Upper lobe of left lung (tissue), 6 donors: Measurements from ENCODE around the gene PRKCE. TPM values are rescaled to one million over a fixed set of nuclear protein-coding genes. Genes with fewer than 3 reads are reported as not detected.

ENCODE experiments used
- ATAC-seq, 2 donors: fragments of 200-7000 bp; cut with Tn5 transposase; one replicate each; pipeline ENCODE4 v1.9.1; 2022; ENCODE audit warnings: mild to moderate bottlenecking in 2 of 2, moderate library complexity in 2 of 2; ENCODE audit not compliant: low FRiP score in 2 of 2
- DNase-seq, 2 donors: peaks; one replicate each; pipeline ENCODE4 v3.0.0-alpha.2; 2019 to 2020
- H3K27ac ChIP-seq, 4 donors: fragments of 200-600 bp; sonication (generic); one replicate each; pipeline ENCODE4 v1.5.1; 2016 to 2019
- H3K27me3 ChIP-seq, 4 donors: fragments of 200-600 bp; sonication (generic); one replicate each; pipeline ENCODE4 v1.5.1; 2017 to 2019
- H3K36me3 ChIP-seq, 4 donors: fragments of 200-600 bp; sonication (generic); one replicate each; pipeline ENCODE4 v1.5.1; 2016 to 2019
- H3K4me1 ChIP-seq, 4 donors: fragments of 200-600 bp; sonication (generic); one replicate each; pipeline ENCODE4 v1.5.1; 2018 to 2019
- H3K4me3 ChIP-seq, 4 donors: fragments of 200-600 bp; sonication (generic); one replicate each; pipeline ENCODE4 v1.5.1; 2017 to 2019; ENCODE audit warnings: mild to moderate bottlenecking in 2 of 4, moderate library complexity in 1 of 4
- H3K9me3 ChIP-seq, 4 donors: fragments of 200-600 bp; sonication (generic); one replicate each; pipeline ENCODE4 v1.5.1; 2018 to 2019
- EP300 ChIP-seq, 4 donors: sonication (generic); formaldehyde crosslinking; IDR thresholded peaks; one replicate each; pipeline ENCODE4 v1.5.1; 2017; ENCODE audit warnings: antibody characterized with exemption in 4 of 4, control low read depth in 2 of 4
- POLR2A ChIP-seq, 4 donors: fragments of 450-650 bp; IDR thresholded peaks; one replicate each; pipeline ENCODE4 v1.5.1; 2016 to 2017; ENCODE audit warnings: antibody characterized with exemption in 4 of 4, mild to moderate bottlenecking in 2 of 4
- POLR2AphosphoS5 ChIP-seq, 2 donors: sonication (generic); formaldehyde crosslinking; IDR thresholded peaks; one replicate each; pipeline ENCODE4 v1.5.1; 2017; ENCODE audit warnings: antibody characterized with exemption in 2 of 2
- WGBS, 2 donors: methylation state at CpG; one replicate each; pipeline ENCODE4 v1.1.5; 2017 to 2018; 5-methylcytosine and 5-hydroxymethylcytosine counted together
- total RNA-seq, 6 donors: library from RNA; depleted of rRNA in 4 of 6; stranded (reverse); fragments of >200 nt in 4 of 6; gene quantifications; one replicate each; pipeline versions ENCODE4 v1.1.0 to v1.2.1, GENCODE V29; 2016 to 2021
- TF ChIP-seq, protein P1 (sequence below), 6 experiments: fragments of 450-650 bp in 4 of 6; fragments of 200-600 bp in 2 of 6; sonication (generic) in 2 of 6; IDR thresholded peaks; one replicate each; pipeline ENCODE4 v1.5.1; 2016 to 2019; ENCODE audit warnings: antibody characterized with exemption in 6 of 6
- donor health status: DM: no; HTN: no; CAD: no; lungs with moderate emphysema.
- donor health status: DM: no; HTN: yes; CAD: no; lungs with severe emphysema.

Gene PRKCE
- total RNA-seq, 6 donors from 2014 or later = 54.9 to 124 (median 75.6) TPM

DNA sequence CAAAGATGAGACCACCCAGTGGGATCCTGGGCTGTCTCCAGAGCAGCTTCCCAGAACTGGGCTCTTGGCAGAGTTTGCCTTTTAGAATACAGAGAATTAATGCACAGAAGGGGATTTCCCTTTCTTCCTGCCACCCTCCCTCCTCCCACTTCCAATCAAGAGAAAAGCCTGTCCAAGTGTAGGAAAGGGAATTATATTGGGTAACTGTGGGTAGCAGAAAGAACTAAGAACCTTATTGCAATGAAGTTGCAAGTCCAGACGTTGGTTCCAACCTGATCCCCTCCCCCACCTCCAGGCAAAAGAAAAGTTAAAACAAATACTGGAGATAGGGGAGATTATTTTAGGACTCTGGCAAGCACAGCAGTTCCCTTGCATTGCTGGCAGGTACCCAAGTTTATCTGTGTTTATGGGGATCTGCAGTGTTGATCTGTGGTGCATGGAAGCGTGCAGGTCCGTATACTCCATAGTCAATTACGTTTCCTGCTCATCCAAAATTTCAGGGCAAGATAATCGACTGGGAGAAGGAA, 114.3 kb downstream of the PRKCE start:
- peak overlapping the region in 3 of 4 donors; percentile 1 to 62 (median 45) for H3K27ac ChIP-seq
- ATAC-seq (peak in 1 of 2 donors; percentile 36), DNase-seq (peak in 1 of 2 donors; percentile 27)
- H3K4me3 ChIP-seq = no peak overlapping the region
- H3K36me3 ChIP-seq = no peaks in the 10 kb centered on the region
- peaks cover 22 to 36% (median 25%) of the 10 kb centered on the region in 4 donors for H3K4me1 ChIP-seq
- no peaks in the 10 kb centered on the region for H3K9me3 ChIP-seq
- no peak for TF ChIP-seq POLR2AphosphoS5 (IDR thresholded peaks at IDR 0.05)
- TF ChIP-seq, protein P1, sequence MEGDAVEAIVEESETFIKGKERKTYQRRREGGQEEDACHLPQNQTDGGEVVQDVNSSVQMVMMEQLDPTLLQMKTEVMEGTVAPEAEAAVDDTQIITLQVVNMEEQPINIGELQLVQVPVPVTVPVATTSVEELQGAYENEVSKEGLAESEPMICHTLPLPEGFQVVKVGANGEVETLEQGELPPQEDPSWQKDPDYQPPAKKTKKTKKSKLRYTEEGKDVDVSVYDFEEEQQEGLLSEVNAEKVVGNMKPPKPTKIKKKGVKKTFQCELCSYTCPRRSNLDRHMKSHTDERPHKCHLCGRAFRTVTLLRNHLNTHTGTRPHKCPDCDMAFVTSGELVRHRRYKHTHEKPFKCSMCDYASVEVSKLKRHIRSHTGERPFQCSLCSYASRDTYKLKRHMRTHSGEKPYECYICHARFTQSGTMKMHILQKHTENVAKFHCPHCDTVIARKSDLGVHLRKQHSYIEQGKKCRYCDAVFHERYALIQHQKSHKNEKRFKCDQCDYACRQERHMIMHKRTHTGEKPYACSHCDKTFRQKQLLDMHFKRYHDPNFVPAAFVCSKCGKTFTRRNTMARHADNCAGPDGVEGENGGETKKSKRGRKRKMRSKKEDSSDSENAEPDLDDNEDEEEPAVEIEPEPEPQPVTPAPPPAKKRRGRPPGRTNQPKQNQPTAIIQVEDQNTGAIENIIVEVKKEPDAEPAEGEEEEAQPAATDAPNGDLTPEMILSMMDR (IDR thresholded peaks at IDR 0.05) = no peak
- no peak for TF ChIP-seq EP300 (IDR thresholded peaks at IDR 0.05)
- TF ChIP-seq POLR2A (IDR thresholded peaks at IDR 0.05) = no peak
- no peaks in the 10 kb centered on the region for H3K27me3 ChIP-seq
- WGBS, 2 donors = 27 to 37% methylated on average over 5 of the region's 5 CpGs

DNA sequence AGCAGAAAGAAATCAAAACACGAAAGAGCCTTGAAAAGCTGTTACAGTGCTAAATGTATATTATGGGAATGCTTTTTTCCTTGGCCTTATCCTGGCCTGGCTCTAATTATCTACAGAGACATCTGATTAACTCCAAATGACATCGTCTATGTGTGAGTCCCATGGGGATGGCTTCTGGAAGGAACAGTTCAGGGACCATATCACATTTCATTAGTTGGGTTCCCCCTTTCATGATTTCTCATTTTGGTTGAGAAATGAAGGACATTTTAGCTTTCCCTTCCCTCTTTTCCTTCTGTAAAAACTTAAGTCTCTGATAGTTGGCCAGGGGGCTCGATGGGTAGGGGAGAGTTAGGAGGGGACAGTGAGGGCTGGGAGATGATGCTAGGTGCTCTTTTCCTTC, 116.7 kb downstream of the PRKCE start:
- WGBS, 2 donors = 89% methylated on average over 3 of the region's 3 CpGs
- DNase-seq = no peak

DNA sequence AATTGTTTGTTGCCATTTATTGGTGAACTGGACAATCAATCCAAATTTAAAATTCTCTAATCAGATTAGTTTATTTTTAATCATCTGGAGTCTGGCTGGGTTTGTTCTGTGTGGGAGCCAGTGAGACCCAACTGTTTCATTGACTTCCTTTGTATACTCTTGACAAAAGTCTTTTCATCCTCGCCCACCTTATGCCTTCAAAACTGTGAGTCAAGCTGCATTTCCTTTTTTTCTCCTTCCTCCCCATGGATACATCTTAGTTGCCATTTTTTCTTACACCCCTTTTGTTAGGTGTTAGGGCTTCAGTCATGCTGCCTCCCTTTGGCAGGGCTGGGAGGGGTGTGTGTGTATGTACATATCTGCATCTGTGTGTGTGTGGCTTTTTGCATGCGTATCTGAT, 117.6 kb downstream of the PRKCE start:
- 92 to 98% methylated on average over 2 of the region's 2 CpGs for WGBS, 2 donors
- no peaks in the 10 kb centered on the region for H3K27me3 ChIP-seq
- no peaks in the 10 kb centered on the region for H3K9me3 ChIP-seq
- H3K27ac ChIP-seq = no peak overlapping the region
- peaks cover 31 to 63% (median 38%) of the 10 kb centered on the region in 4 donors for H3K4me1 ChIP-seq
- ATAC-seq (no peak), DNase-seq (no peak)
- no peak for TF ChIP-seq EP300 (IDR thresholded peaks at IDR 0.05)
- no peaks in the 10 kb centered on the region for H3K36me3 ChIP-seq
- no peak overlapping the region for H3K4me3 ChIP-seq

More for the DNA sequence above, 116.7 kb downstream of the PRKCE start:
- H3K27ac ChIP-seq = no peak overlapping the region
- H3K27me3 ChIP-seq = no peaks in the 10 kb centered on the region
- no peaks in the 10 kb centered on the region for H3K36me3 ChIP-seq
- H3K9me3 ChIP-seq = no peaks in the 10 kb centered on the region
- H3K4me3 ChIP-seq = no peak overlapping the region
- ATAC-seq = no peak
- TF ChIP-seq, protein P1 (IDR thresholded peaks at IDR 0.05) = no peak
- TF ChIP-seq POLR2AphosphoS5 (IDR thresholded peaks at IDR 0.05) = no peak
- no peak for TF ChIP-seq EP300 (IDR thresholded peaks at IDR 0.05)
- TF ChIP-seq POLR2A (IDR thresholded peaks at IDR 0.05) = no peak
- peaks cover 31 to 54% (median 33%) of the 10 kb centered on the region in 4 donors for H3K4me1 ChIP-seq

DNA sequence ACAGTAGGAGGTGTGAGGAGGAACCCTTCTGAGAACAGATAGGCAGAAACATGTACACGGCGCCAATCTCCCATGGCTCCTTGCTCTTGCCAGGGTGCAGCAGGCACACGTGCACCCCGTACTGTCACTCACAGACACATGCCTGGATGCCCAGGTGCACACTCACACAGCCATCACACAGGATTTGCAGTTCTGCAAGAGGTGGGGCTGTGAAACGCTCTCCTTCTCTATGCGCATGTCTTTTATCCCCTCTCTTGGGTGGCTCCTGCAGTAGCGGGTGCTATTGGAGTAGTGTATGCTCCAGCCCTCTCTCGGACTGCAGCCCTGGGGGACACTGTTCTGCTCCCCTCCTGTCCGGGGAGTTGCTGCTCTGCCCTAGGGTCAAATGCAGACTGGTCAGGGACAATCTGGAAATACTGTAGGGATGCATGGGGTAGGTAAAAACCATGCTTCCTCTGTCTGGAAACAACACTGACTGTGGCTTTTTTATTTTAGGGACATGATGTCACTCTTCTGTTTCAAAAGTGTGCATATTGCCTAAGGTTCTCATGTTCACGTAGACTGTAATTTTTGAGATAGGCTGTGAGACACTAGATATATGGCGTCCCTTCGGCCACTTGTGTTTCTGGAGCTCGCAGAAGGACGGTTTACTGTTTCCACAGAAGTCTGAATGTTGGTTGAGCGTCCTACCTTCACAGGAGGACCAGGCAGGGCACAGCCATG, 118.5 kb downstream of the PRKCE start:
- Histone ChIP-seq H3K4me3 (no peak overlapping the region), H3K27ac (peak overlapping the region in 2 of 4 donors; percentile 57 to 74), H3K4me1 (peaks cover 29 to 65% (median 40%) of the 10 kb centered on the region in 4 donors), H3K9me3 (no peaks in the 10 kb centered on the region), H3K36me3 (no peaks in the 10 kb centered on the region), H3K27me3 (no peaks in the 10 kb centered on the region)
- WGBS, 2 donors = 92 to 97% methylated on average over 14 to 15 of the region's 15 CpGs
- ATAC-seq (no peak), DNase-seq (no peak)
- no peak for TF ChIP-seq EP300 (IDR thresholded peaks at IDR 0.05)
- TF ChIP-seq, protein P1 (IDR thresholded peaks at IDR 0.05) = no peak
- no peak for TF ChIP-seq POLR2AphosphoS5 (IDR thresholded peaks at IDR 0.05)
- no peak for TF ChIP-seq POLR2A (IDR thresholded peaks at IDR 0.05)

DNA sequence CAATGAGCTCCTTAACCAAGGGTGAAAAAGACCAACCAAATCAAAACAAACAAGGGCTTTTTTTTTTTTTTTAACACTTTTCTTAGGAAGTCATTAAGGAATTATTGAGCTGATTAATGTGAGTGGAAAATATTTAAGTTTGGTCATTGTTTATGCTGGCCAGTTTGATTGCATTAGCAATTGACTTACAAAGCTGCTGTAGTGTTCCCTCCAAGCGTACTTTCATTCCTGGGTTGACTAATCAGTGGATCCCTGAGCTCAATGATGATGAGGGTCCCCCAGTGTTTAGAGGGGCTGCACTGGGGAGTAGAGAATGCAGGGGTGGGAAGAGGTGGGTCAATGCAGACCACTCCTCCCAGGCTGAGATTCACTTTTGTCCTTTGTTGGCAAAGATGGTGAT, 119.3 kb downstream of the PRKCE start:
- no peaks in the 10 kb centered on the region for H3K27me3 ChIP-seq
- peaks cover 24 to 64% (median 38%) of the 10 kb centered on the region in 4 donors for H3K4me1 ChIP-seq
- DNase-seq = no peak
- 45 to 63% methylated on average over 1 of the region's 1 CpG for WGBS, 2 donors
- TF ChIP-seq, protein P1 (IDR thresholded peaks at IDR 0.05) = no peak
- TF ChIP-seq EP300 (IDR thresholded peaks at IDR 0.05) (no peak), POLR2A (IDR thresholded peaks at IDR 0.05) (no peak), POLR2AphosphoS5 (IDR thresholded peaks at IDR 0.05) (no peak)
- no peaks in the 10 kb centered on the region for H3K9me3 ChIP-seq
- peak overlapping the region in 2 of 4 donors; percentile 21 to 23 for H3K4me3 ChIP-seq
- peak overlapping the region; percentile 57 to 75 (median 68) for H3K27ac ChIP-seq
- no peaks in the 10 kb centered on the region for H3K36me3 ChIP-seq
- ATAC-seq = no peak
